HG03457 (cell line): Measurements from ENCODE around the gene PWWP3B.
"Not testable (repeated sequence)": the region's sequence is repeated elsewhere in the genome, so short reads cannot be mapped to it uniquely, and the experiment has no call there.

Experiments used
- ATAC-seq: cut with Tn5 transposase; IDR thresholded peaks from one replicate; pipeline ENCODE4 v1.9.1; 2021; ENCODE audit warnings: moderate number of reproducible peaks; ENCODE audit not compliant: unreplicated experiment

PWWP3B gene

DNA sequence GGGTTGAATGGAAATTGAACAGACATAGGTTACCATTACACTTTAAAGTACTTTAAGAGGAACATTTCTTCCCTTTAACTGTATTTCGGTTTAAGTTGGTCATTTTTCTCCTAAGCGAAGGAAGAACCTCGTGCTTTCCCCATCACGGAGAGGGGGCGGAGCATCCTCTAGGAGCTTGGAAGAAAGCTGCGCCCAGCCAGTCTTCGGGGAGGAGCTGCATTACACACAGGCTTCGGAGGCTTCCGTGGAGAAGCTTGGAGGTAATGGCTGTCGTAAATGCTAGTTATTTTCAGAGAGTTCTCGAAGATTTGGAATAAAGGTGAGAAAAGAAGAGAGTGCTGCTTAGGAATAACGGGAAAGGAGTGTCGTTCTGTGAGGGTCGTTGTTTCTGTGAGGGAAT is at the start of gene PWWP3B:
TSS of gene PWWP3B (plus strand) at position 199 of the 400 bp plus-strand sequence. CDS start 37,128 bp downstream, outside the sequence.
- no peak for ATAC-seq

DNA sequence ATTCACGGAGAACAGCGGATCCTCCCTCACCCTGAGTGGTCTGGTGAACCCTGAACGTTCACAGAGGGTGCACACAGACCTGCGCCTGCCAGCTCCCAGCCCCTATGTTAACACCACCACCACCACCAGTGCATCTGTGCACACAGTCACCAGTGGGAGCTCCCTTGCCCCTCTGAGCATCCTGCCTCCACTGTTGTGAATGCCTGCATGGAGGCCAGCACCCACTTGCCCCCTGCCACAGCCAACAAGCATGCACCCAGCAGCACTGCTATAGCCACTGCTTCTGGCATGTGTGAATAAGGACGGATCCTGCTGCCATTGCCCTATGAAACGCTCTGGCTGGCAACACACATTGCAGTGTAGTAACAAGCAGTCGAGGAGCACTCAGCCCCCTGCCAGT is 29.1 kb upstream of the PWWP3B start:
- ATAC-seq: no peak

DNA sequence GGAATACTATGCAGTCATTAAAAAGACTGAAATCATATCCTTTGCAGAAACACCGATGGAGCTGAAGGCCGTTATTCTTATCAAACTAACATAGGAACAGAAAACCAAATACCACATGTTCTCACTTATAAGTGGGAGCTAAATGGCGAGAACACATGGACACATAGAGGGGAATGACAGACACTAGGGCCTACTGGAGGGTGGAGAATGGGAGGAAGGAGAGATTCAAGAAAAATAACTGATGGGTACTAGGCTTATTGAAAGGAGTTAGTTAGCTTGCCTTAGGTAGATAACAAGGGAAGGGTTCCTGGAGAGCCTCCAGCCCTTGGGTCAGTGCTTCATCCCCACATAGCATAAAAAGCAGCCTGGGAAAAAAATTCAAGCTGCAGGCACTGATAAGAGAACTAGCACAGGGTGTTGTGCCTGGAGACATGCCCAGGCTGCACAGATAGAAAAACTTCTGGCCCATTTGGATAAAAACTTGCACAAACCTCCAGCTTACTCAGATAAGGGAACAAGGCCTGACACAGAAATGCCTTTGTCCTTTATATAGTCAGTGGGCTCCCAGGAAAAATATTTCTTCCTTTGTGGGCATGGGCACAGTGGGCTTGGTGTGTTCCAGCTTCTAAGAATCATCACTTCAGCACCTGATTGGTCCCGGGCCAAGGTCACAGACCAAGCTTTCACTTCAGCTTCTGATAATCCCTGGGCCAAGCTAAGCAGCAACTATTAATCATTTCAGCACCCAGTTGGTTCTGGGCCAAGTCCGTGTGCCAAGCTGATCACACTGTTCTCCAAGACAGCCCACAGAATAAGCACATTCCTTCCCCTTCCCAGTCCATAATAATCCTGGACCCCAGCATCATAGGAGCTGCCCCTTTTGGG is 23.1 kb upstream of the PWWP3B start:
- ATAC-seq: no peak

DNA sequence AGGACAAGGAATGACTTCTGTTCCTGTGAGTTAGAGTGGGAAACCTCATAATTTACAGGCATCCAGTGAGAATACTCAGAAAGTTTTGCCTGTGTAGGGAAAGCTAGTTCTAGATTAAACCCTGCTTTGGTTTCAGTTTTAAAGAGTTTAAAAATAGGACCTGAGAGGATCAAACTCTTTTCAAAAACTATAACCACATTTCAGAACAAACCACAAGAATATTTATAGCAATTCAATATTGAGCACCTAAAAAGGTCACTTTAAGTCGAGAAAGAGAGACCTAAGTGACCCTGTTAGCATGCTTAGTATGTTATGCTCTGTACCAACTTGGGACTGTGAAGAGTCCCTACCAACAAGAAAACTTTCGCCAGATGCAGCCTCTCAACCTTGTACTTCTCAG is 17.4 kb upstream of the PWWP3B start:
- ATAC-seq: no peak

DNA sequence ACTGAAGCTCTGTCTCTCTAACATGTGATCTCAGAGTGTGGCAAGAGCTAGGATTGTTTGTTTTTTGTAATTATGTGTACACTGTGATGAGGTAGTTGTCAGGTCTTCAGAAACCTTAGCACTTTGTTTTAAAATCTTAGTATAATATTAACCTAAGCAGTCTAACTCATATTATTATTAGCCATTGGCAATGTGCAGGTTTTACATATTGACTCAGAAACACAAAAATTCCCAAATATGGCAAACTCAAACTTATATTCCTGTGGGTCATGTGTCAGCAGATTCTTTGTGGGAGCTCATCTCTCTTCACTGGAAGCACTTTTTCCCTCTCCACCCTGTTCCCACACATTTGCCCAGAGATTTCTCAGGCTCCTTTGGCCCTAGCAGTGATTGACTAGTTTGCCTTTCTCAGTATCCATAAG is 8.2 kb upstream of the PWWP3B start:
- no peak for ATAC-seq

DNA sequence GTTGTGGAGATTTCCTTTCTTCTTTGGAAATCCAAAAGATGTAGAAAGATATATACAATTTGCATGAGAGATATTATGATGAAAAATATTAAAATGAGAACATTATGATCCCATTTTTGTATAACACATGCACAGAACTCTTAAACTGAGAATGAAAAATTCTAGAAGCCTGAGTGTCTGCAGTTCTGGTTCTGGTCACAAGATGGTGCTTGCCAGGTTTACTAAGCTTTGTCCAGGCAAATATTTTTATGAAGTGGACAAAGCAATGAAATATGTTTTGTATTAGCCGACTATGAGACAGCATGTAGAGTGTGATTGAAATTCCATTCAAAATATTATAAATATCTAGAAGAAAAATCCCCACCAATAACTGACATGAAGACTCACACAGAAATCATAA is 2.2 kb downstream of the PWWP3B start:
- no peak for ATAC-seq

DNA sequence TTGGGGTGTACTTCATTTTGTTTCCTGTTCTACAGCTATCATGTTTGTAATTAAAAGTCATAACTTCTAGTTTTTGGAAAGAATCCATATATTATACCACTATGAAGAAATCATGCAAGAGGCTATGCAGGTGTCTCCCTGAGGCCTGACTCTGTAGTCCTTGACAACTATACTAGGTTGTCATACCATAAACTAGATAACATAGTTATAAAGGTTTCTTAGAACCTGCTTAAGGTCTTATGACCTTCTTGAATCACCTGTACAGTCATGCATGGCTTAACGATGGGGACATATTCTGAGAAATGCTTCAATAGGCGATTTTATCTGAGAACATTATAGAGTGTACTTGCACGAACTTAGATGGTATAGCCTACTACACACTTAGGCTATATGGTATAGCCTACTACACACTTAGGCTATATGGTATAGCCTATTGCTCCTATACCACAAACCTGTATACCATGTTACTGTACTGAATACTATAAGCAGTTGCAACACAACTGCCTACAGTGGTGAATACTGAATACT is 3.3 kb downstream of the PWWP3B start:
- no peak for ATAC-seq

DNA sequence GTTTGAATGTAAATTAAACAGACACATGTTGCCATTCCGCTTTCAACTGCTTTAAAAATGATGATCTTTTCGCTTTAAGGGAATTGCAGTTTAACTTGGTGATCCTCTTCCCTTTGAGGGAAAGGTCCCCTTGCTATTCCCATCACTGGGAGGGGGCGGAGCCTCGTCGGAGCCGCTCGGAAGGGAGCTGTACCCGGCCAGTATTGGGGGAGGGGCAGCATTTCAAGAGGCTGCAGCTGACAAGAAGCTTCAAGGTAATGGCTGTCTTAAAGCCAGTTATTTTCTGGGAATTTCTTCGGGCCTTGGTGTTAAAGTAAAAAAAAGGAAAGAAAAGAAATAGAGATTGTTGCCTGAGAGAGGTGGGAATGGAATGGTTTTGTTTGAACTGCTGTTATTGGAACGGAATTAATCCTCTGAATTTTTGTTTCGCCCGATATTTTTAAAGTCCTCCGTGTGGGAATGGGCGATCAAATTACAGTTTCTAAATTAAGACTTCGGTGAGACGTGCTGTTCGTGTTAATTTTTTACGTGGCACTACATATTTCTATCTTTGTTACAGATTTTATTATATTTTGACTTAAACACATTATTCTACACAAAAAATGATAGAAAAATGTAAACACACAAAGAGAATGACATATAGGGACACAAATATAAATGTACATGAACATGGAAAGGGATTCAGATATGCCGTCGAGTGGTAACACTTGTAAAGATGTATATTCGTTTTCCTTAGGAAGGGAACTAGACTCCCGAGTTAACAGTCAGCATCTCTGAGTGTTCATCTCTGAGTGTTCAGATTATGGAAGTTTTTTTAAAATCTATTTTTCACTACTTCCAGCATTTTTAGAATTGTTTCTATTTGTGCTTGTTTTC is 9.2 kb downstream of the PWWP3B start:
- no peak for ATAC-seq

DNA sequence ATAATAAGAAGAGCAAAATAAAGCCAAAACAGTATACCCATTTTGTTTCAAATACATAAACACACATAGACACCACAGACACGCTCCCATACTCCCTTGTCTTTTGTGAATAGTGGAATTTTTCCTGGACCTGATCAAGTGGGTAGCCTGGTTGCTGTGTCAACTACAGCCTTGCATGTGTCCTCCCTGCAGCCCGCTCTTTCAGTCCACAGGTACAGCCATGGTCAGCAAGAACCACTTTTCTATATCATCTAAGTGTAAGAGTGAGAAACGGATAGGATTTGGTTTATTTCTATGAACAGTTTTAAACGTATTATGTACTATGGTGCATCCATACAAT is 9.8 kb downstream of the PWWP3B start:
- ATAC-seq: no peak

DNA sequence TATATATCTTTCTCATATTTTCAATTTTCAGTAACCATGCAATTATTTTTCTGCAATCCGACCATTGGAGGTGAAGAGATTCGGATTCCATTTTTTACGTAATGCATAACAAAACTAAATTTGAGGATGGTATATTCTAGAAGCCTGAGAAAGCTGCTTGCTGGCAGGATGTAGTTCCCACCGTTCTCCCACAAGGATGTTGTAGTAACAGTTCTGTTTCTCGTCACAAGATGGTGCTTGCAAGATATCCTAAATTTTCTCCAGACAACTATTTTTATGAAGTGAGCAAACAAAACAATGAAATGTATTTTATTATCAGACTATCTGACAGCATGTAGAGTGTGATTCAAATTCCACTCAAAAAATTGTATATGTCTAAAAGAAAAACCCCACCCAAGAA is 10.7 kb downstream of the PWWP3B start:
- ATAC-seq: no peak

DNA sequence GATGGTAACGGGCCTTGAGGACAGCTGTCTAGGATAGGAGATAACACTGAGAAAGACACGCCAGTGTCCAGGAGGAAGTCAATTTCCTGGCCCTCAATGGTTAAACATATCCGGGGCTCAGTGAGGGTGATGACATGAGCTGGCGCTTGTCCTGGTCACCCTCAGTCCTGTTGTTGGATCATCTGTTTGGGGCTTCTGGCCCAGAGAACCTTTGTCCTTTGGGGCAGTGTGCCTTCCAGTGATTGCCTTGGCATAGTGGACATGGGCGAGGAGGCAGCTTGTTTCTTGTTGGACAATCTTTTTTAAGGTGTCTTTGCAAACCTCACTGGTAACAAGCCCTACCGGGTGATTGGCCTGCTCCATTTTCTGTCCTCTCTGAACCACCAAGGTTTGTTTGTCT is 15.6 kb downstream of the PWWP3B start:
- ATAC-seq: not testable (repeated sequence)

DNA sequence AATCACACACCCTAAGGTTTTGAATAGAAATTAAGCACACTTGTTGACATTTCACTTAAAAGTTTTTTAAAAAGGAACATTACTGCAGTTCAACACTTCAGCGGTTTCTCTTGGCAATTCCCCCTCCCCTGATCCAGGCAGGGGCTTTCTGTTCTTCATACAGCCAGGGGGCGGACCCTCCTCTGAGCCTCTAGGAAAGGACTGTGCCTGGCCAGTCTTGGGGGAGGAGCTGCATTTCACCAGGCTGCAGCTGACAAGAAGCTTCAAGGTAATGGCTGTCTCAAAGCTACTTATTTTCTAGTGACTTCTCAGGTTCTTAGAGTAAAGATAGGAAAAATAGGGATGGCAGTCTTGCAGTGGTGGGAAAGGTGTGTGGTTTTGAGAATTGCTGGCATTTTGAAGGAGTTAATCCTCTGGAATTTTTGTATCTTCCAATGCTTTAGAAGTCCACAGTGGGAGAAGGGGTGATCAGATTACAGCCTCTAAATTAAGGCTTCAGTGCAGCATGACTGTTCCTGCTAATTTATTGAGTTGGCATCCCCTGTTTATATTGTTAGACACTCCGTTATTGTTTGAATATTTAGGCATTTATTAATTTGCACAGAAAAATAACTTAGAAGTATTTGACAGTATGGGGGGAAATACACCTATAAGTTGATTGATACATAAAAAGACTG is 33.5 kb downstream of the PWWP3B start:
- ATAC-seq: no peak

DNA sequence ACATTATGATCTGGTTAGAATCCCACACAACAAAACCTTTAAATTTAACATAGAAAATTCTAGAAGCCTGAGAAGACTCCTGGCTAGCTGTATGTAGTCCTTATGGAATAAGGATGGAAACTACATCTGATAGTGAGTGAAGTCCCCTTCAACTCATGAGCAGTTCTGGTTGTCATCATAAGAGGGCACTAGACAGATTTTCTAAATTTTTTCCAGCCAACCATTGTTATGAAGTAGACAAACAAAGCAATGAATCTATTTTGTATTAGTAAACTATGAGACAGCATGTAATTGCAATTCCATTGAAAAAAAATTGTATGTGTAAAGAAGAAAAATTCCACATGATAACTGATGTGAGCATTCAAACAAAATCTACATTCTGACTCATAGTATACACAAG is 35.2 kb downstream of the PWWP3B start:
- ATAC-seq: no peak

DNA sequence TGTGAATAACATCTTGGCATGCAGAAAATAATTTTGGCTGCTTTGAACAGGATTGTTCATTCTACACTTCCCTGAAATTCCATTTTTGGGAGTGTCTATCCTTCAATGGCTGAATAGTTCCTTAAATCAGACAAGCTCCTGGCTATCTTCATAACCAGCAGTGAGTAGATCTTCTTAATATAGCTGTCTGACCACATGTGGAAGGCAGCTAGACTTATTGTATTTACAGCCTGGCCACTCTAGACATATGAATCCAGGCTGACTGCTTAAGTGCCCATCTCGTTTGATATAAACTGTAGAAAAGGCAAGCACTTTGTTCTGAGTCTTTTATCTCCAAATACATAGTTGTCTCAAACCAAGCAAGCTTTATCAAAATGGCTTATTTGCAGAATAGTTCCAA is 40.0 kb downstream of the PWWP3B start:
- no peak for ATAC-seq
